SK-N-SH (cell line): Measurements from ENCODE around the gene UTP25. TPM values are rescaled to one million over a fixed set of nuclear protein-coding genes. Genes with fewer than 3 reads are reported as not detected.

Experiments
- CTCF ChIA-PET: fragments of 300-600, 350-600 bp; formaldehyde crosslinking; extraction: SDS; loops from one replicate; lab custom pipeline; 2021; lab: Yijun Ruan, JAX
- POLR2A ChIA-PET: fragments of 350-600 bp; sonication (Branson Sonifier 250); formaldehyde crosslinking; extraction: SDS; loops from one replicate; lab custom pipeline; 2020; ENCODE audit warnings: antibody characterized with exemption, inconsistent platforms; lab: Yijun Ruan, JAX
- DNase-seq: peaks from one replicate; pipeline ENCODE4 v3.0.0; 2012
- H2AFZ ChIP-seq: fragments of 200-600 bp; sonication (generic); 2 replicates; pipeline ENCODE4 v1.8.1; 2016; ENCODE audit warnings: antibody characterized with exemption, mild to moderate bottlenecking, low read depth
- H3F3A ChIP-seq: fragments of 200-600 bp; sonication (generic); replicated peaks from 2 replicates; pipeline ENCODE3; 2016; ENCODE audit warnings: antibody characterized with exemption, mild to moderate bottlenecking; ENCODE audit not compliant: insufficient read depth
- H3K27ac ChIP-seq, 2 experiments: fragments of 200-500 bp in 1 of 2; fragments of 200-600 bp in 1 of 2; sonication (Bioruptor generic) in 1 of 2; sonication (generic), shearing (Covaris generic) in 1 of 2; 2 replicates each; pipeline versions ENCODE4 v1.5.1 to v1.6.1; 2014 to 2016; ENCODE audit warnings: low read depth in 2 of 2, inconsistent platforms in 1 of 2, low read length in 1 of 2, mild to moderate bottlenecking in 1 of 2, mixed read lengths in 1 of 2
- H3K27me3 ChIP-seq: fragments of 200-600 bp; sonication (generic), shearing (Covaris generic); 2 replicates; pipeline ENCODE4 v1.6.1; 2016; ENCODE audit warnings: mixed run types; ENCODE audit not compliant: insufficient read depth
- H3K36me3 ChIP-seq, 2 experiments: fragments of 200-500 bp in 1 of 2; fragments of 200-600 bp in 1 of 2; sonication (Bioruptor generic) in 1 of 2; sonication (generic) in 1 of 2; replicated peaks in 1 of 2; 2 replicates each; pipeline versions ENCODE3 to v1.5.1; 2014 to 2016; ENCODE audit warnings: low read length in 1 of 2, mild to moderate bottlenecking in 1 of 2; ENCODE audit not compliant: insufficient read depth in 2 of 2, control insufficient read depth in 1 of 2
- H3K4me1 ChIP-seq, 2 experiments: fragments of 200-500 bp in 1 of 2; fragments of 200-600 bp in 1 of 2; sonication (Bioruptor generic) in 1 of 2; sonication (generic), shearing (Covaris generic) in 1 of 2; 2 replicates each; pipeline versions ENCODE4 v1.5.1 to v1.6.1; 2014 to 2016; ENCODE audit warnings: low read depth in 1 of 2, low read length in 1 of 2, mixed run types in 1 of 2; ENCODE audit not compliant: insufficient read depth in 2 of 2, control insufficient read depth in 1 of 2
- H3K4me2 ChIP-seq: fragments of 200-600 bp; sonication (generic), shearing (Covaris generic); 2 replicates; pipeline ENCODE4 v1.6.1; 2017; ENCODE audit warnings: mixed run types
- H3K4me3 ChIP-seq, 2 experiments: fragments of 200-500 bp in 1 of 2; fragments of 200-600 bp in 1 of 2; sonication (Bioruptor generic) in 1 of 2; sonication (generic), shearing (Covaris generic) in 1 of 2; 2 replicates each; pipeline versions ENCODE4 v1.5.1 to v1.8.1; 2014 to 2016; ENCODE audit warnings: low read depth in 2 of 2, inconsistent platforms in 1 of 2, low read length in 1 of 2, mild to moderate bottlenecking in 1 of 2, mixed read lengths in 1 of 2, moderate library complexity in 1 of 2
- H3K79me2 ChIP-seq: fragments of 200-600 bp; sonication (generic); 2 replicates; pipeline ENCODE4 v1.8.1; 2017; ENCODE audit warnings: mild to moderate bottlenecking; ENCODE audit not compliant: insufficient read depth
- H3K9ac ChIP-seq: fragments of 200-600 bp; sonication (generic); 2 replicates; pipeline ENCODE4 v1.6.1; 2017; ENCODE audit warnings: mixed run types
- H3K9me2 ChIP-seq: fragments of 200-600 bp; sonication (generic); 2 replicates; pipeline ENCODE4 v1.6.1; 2017; ENCODE audit warnings: mixed run types
- H3K9me3 ChIP-seq: fragments of 200-600 bp; sonication (generic); 2 replicates; pipeline ENCODE4 v1.6.1; 2017; ENCODE audit warnings: mixed run types, mild to moderate bottlenecking, moderate library complexity
- H4K20me1 ChIP-seq: fragments of 200-600 bp; sonication (generic); 2 replicates; pipeline ENCODE4 v1.6.1; 2017; ENCODE audit warnings: mild to moderate bottlenecking, mixed run types; ENCODE audit not compliant: insufficient read depth
- CHD2 ChIP-seq: fragments of 150-350 bp; IDR thresholded peaks from 2 replicates; pipeline ENCODE4 v1.6.1; 2018; ENCODE audit warnings: low read length; ENCODE audit not compliant: partially characterized antibody
- CTCF ChIP-seq: fragments of 200-600 bp; sonication (generic); IDR thresholded peaks from 2 replicates; pipeline ENCODE4 v1.6.1; 2017; ENCODE audit warnings: antibody characterized with exemption, mild to moderate bottlenecking, moderate library complexity
- EP300 ChIP-seq, 2 experiments: IDR thresholded peaks; 2 replicates each; pipeline versions ENCODE4 v1.4.0 to v1.6.1; 2012; ENCODE audit warnings: borderline replicate concordance in 1 of 2, low read depth in 1 of 2, low read length in 1 of 2
- FOSL2 ChIP-seq: IDR thresholded peaks from 2 replicates; pipeline ENCODE4 v1.4.0; 2012; ENCODE audit warnings: low read depth, mild to moderate bottlenecking, moderate library complexity, borderline replicate concordance
- FOXJ3 ChIP-seq: sonication (generic); formaldehyde crosslinking; IDR thresholded peaks from 2 replicates; pipeline ENCODE4 v1.5.1; 2020; ENCODE audit warnings: mild to moderate bottlenecking, missing genetic modification reagents
- FOXM1 ChIP-seq: IDR thresholded peaks from 2 replicates; pipeline ENCODE4 v1.4.0; 2012; ENCODE audit warnings: low read depth, mild to moderate bottlenecking
- GATA2 ChIP-seq: sonication (generic); formaldehyde crosslinking; IDR thresholded peaks from 2 replicates; pipeline ENCODE4 v1.5.0; 2020; ENCODE audit warnings: mild to moderate bottlenecking, missing genetic modification reagents
- JUND ChIP-seq: IDR thresholded peaks from 2 replicates; pipeline ENCODE4 v1.4.0; 2012
- MAX ChIP-seq: IDR thresholded peaks from 2 replicates; pipeline ENCODE4 v1.4.0; 2012; ENCODE audit warnings: low read depth
- MEF2A ChIP-seq: IDR thresholded peaks from 2 replicates; pipeline ENCODE4 v1.4.0; 2012; ENCODE audit warnings: low read depth, borderline replicate concordance
- MXI1 ChIP-seq: IDR thresholded peaks from 2 replicates; pipeline ENCODE4 v1.6.1; 2012; ENCODE audit warnings: mild to moderate bottlenecking, low read depth, low read length, improper control_type of control experiment
- NFIC ChIP-seq: IDR thresholded peaks from 2 replicates; pipeline ENCODE4 v1.4.0; 2012; ENCODE audit warnings: borderline replicate concordance
- RCOR1 ChIP-seq: fragments of 150-350 bp; IDR thresholded peaks from 2 replicates; pipeline ENCODE4 v1.6.1; 2017; ENCODE audit warnings: antibody characterized with exemption, low read length
- RXRA ChIP-seq: IDR thresholded peaks from 2 replicates; pipeline ENCODE4 v1.4.0; 2012; ENCODE audit warnings: low read depth, mild to moderate bottlenecking, borderline replicate concordance
- SIN3A ChIP-seq: IDR thresholded peaks from 2 replicates; pipeline ENCODE4 v1.6.1; 2012; ENCODE audit warnings: low read depth, mild to moderate bottlenecking, low read length, moderate library complexity, borderline replicate concordance
- SMC3 ChIP-seq: IDR thresholded peaks from 2 replicates; pipeline ENCODE4 v1.6.1; 2012; ENCODE audit warnings: low read depth, low read length, improper control_type of control experiment
- TCF12 ChIP-seq: IDR thresholded peaks from 2 replicates; pipeline ENCODE4 v1.4.0; 2012
- TEAD4 ChIP-seq: IDR thresholded peaks from 2 replicates; pipeline ENCODE4 v1.4.0; 2012; ENCODE audit warnings: mild to moderate bottlenecking, borderline replicate concordance; ENCODE audit not compliant: insufficient read depth
- YY1 ChIP-seq: IDR thresholded peaks from 2 replicates; pipeline ENCODE4 v1.4.0; 2012; ENCODE audit warnings: low read depth, mild to moderate bottlenecking
- WGBS: methylation state at CpG from one replicate; pipeline ENCODE4 v1.1.6; 2017; ENCODE audit warnings: low lambda C conversion rate; 5-methylcytosine and 5-hydroxymethylcytosine counted together
- polyA plus RNA-seq, 3 experiments: library from polyadenylated mRNA; depleted of rRNA; stranded (reverse); fragments of >200 nt; gene quantifications; 2 replicates each; pipeline ENCODE4 v1.2.3, GENCODE V29; 2012
- TF ChIP-seq, protein P1 (sequence below): IDR thresholded peaks from 2 replicates; pipeline ENCODE4 v1.6.1; 2012; ENCODE audit warnings: mild to moderate bottlenecking, low read depth, low read length, moderate library complexity

The UTP25 gene
- polyA plus RNA-seq, 1 of the 3 experiments (the other 2 are of a cell fraction), result 6.3 TPM

- Histone ChIP-seq H3K9me2 (no peaks in the 10 kb centered on the region), H3K27ac (peak overlapping the region; percentile 89 to 97), H4K20me1 (no peaks in the 10 kb centered on the region), H3K9ac (peak overlapping the region; percentile 43; the same call in 1 of the 2 replicates), H3F3A (peaks cover 11% of the 10 kb centered on the region), H2AFZ (peak overlapping the region; percentile 7; the same call in 1 of the 2 replicates), H3K79me2 (no peaks in the 10 kb centered on the region), H3K36me3 (no peaks in the 10 kb centered on the region), H3K9me3 (no peaks in the 10 kb centered on the region), H3K4me3 (peak overlapping the region in 1 of 2 experiments; percentile 27; a peak in 1 of 4 replicates), H3K27me3 (no peaks in the 10 kb centered on the region), H3K4me2 (peak overlapping the region; percentile 69), H3K4me1 (peaks cover 16 to 36% of the 10 kb centered on the region in 2 experiments; a peak in 3 of 4 replicates)
- WGBS, result 14% methylated on average over 5 of the region's 5 CpGs
- DNase-seq, result peak; percentile 64
- CTCF ChIA-PET, result interaction anchor here (0.9 to 5.0 kb wide), 5 partner anchors 11 to 224 kb away, joined by 3 to 33 read pairs (median 3); partner anchors contain the start of gene UTP25
- peak; percentile 84 for TF ChIP-seq TCF12
- no peak for TF ChIP-seq SMC3
- TF ChIP-seq TEAD4, result peak; percentile 60; the same call in 1 of the 2 replicates
- TF ChIP-seq FOSL2, result peak; percentile 23; the same call in 1 of the 2 replicates
- peak; percentile 73 for TF ChIP-seq NFIC
- peak; percentile 64; the same call in 1 of the 2 replicates for TF ChIP-seq FOXM1
- no peak for TF ChIP-seq MAX
- TF ChIP-seq CHD2, result peak; percentile 10
- TF ChIP-seq GATA2 (CRISPR knock-in tag), result no peak; the same call in 1 of the 2 replicates
- TF ChIP-seq MEF2A, result peak; percentile 87
- TF ChIP-seq EP300 (IDR thresholded peaks at IDR 0.05; ENCODE audit: borderline replicate concordance in 1 of 2, low read depth in 1 of 2, low read length in 1 of 2), result peak in 1 of 2 experiments; percentile 51; a peak in 1 of 4 replicates
- TF ChIP-seq SIN3A, result no peak
- TF ChIP-seq JUND, result peak; percentile 40; the same call in 1 of the 2 replicates
- TF ChIP-seq RXRA, result peak; percentile 48; the same call in 1 of the 2 replicates
- POLR2A ChIA-PET, result interaction anchor here (0.6 to 1.2 kb wide), 4 partner anchors 10 to 17 kb away, joined by 3 to 4 read pairs (median 4); partner anchors contain the start of gene C1orf74
Measured at GRCh38 chr1:209800984-209801834, 26.6 kb upstream of the UTP25 start.

- H3K27me3 ChIP-seq, result no peaks in the 10 kb centered on the region
- POLR2A ChIA-PET, result interaction anchor here (1.0 to 1.2 kb wide), 3 partner anchors 9 to 18 kb away, joined by 4 read pairs; partner anchors contain the start of gene C1orf74
- H3K4me3 ChIP-seq, result no peak overlapping the region; a peak in 1 of 4 replicates
- TF ChIP-seq GATA2 (CRISPR knock-in tag), result peak; percentile 81
- TF ChIP-seq YY1, result no peak
- TF ChIP-seq CTCF, result no peak
- peak; percentile 31; the same call in 1 of the 2 replicates for TF ChIP-seq RCOR1
- TF ChIP-seq MXI1, result no peak
- TF ChIP-seq, protein P1, sequence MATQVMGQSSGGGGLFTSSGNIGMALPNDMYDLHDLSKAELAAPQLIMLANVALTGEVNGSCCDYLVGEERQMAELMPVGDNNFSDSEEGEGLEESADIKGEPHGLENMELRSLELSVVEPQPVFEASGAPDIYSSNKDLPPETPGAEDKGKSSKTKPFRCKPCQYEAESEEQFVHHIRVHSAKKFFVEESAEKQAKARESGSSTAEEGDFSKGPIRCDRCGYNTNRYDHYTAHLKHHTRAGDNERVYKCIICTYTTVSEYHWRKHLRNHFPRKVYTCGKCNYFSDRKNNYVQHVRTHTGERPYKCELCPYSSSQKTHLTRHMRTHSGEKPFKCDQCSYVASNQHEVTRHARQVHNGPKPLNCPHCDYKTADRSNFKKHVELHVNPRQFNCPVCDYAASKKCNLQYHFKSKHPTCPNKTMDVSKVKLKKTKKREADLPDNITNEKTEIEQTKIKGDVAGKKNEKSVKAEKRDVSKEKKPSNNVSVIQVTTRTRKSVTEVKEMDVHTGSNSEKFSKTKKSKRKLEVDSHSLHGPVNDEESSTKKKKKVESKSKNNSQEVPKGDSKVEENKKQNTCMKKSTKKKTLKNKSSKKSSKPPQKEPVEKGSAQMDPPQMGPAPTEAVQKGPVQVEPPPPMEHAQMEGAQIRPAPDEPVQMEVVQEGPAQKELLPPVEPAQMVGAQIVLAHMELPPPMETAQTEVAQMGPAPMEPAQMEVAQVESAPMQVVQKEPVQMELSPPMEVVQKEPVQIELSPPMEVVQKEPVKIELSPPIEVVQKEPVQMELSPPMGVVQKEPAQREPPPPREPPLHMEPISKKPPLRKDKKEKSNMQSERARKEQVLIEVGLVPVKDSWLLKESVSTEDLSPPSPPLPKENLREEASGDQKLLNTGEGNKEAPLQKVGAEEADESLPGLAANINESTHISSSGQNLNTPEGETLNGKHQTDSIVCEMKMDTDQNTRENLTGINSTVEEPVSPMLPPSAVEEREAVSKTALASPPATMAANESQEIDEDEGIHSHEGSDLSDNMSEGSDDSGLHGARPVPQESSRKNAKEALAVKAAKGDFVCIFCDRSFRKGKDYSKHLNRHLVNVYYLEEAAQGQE, result no peak
- TF ChIP-seq FOXJ3, result 0 out of 2 replicates have a peak, but pooled peaks have one; percentile 15
Measured at GRCh38 chr1:209802117-209802779, 25.5 kb upstream of the UTP25 start.

More at GRCh38 chr1:209802117-209802779, 25.5 kb upstream of the UTP25 start:
- Histone ChIP-seq H3K9me3 (no peaks in the 10 kb centered on the region), H3F3A (peaks cover 13% of the 10 kb centered on the region), H3K9me2 (no peaks in the 10 kb centered on the region), H3K79me2 (no peaks in the 10 kb centered on the region), H3K4me1 (peaks cover 17 to 36% of the 10 kb centered on the region in 2 experiments), H2AFZ (no peak overlapping the region), H3K9ac (peak overlapping the region; percentile 43; the same call in 1 of the 2 replicates), H3K4me2 (peak overlapping the region; percentile 69), H3K36me3 (no peaks in the 10 kb centered on the region), H4K20me1 (no peaks in the 10 kb centered on the region), H3K27ac (peak overlapping the region; percentile 89 to 97)
- CTCF ChIA-PET, result interaction anchor here (1.1 to 5.0 kb wide), 5 partner anchors 12 to 225 kb away, joined by 3 to 33 read pairs (median 3); partner anchors contain the start of gene UTP25
- peak; percentile 65 for DNase-seq
- WGBS, result 90% methylated on average over 4 of the region's 4 CpGs
